Effector memory CD8-positive, alpha-beta T cell (primary cell): ENCODE measurements around the gene NT5DC2.

Source experiments
- ATAC-seq: fragments of 150-1000 bp; cut with Tn5 transposase; replicated peaks from 2 replicates; pipeline ENCODE4 v1.10.0; 2021; ENCODE audit warnings: mild to moderate bottlenecking, moderate library complexity
- DNase-seq, 3 experiments: peaks; one replicate each; pipeline ENCODE4 v3.0.0; 2021
- H3K27ac Mint-ChIP-seq, 2 donors: one replicate each; pipeline ENCODE4 v1.8.0; 2022; ENCODE audit warnings: mild to moderate bottlenecking in 2 of 2, mixed read lengths in 2 of 2, moderate library complexity in 2 of 2
- H3K27me3 Mint-ChIP-seq, 2 donors: one replicate each; pipeline ENCODE4 v1.8.0; 2022; ENCODE audit warnings: mixed read lengths in 2 of 2
- H3K36me3 Mint-ChIP-seq: one replicate; pipeline ENCODE4 v1.8.0; 2022; ENCODE audit warnings: mild to moderate bottlenecking, moderate library complexity, mixed read lengths; ENCODE audit not compliant: insufficient read depth
- H3K4me1 Mint-ChIP-seq, 2 donors: one replicate each; pipeline ENCODE4 v1.8.0; 2022; ENCODE audit warnings: low read depth in 2 of 2, mixed read lengths in 2 of 2
- H3K4me3 Mint-ChIP-seq, 2 donors: one replicate each; pipeline ENCODE4 v1.8.0; 2022; ENCODE audit warnings: mild to moderate bottlenecking in 2 of 2, mixed read lengths in 2 of 2, moderate library complexity in 2 of 2
- H3K9me3 Mint-ChIP-seq, 2 donors: one replicate each; pipeline ENCODE4 v1.8.0; 2022; ENCODE audit warnings: mixed read lengths in 2 of 2

NT5DC2 gene

GRCh38 chr3:52479037-52479876 lies 54.4 kb downstream of the NT5DC2 start:
- H3K27ac Mint-ChIP-seq: no peak overlapping the region
- no peaks in the 10 kb centered on the region for H3K9me3 Mint-ChIP-seq
- H3K36me3 Mint-ChIP-seq: peaks cover 60% of the 10 kb centered on the region
- no peak overlapping the region for H3K4me3 Mint-ChIP-seq
- no peaks in the 10 kb centered on the region for H3K27me3 Mint-ChIP-seq
- no peak for DNase-seq
- H3K4me1 Mint-ChIP-seq: peaks cover 0 to 2% of the 10 kb centered on the region in 2 donors
- ATAC-seq: no peak

- no peaks in the 10 kb centered on the region for H3K27me3 Mint-ChIP-seq
These were observed 55.9 kb downstream of the NT5DC2 start for GRCh38 chr3:52477796-52478095.

GRCh38 chr3:52477076-52477795 lies 56.4 kb downstream of the NT5DC2 start:
- no peak for DNase-seq
- H3K9me3 Mint-ChIP-seq: no peaks in the 10 kb centered on the region
- H3K4me1 Mint-ChIP-seq: peaks cover 1 to 2% of the 10 kb centered on the region in 2 donors
- no peak overlapping the region for H3K27ac Mint-ChIP-seq
- peaks cover 71% of the 10 kb centered on the region for H3K36me3 Mint-ChIP-seq
- no peak for ATAC-seq
- H3K27me3 Mint-ChIP-seq: no peaks in the 10 kb centered on the region
- no peak overlapping the region for H3K4me3 Mint-ChIP-seq

More at GRCh38 chr3:52477796-52478095, 55.9 kb downstream of the NT5DC2 start:
- Mint-ChIP-seq H3K36me3 (peaks cover 70% of the 10 kb centered on the region), H3K4me3 (no peak overlapping the region), H3K9me3 (no peaks in the 10 kb centered on the region), H3K27ac (no peak overlapping the region), H3K4me1 (peaks cover 0 to 2% of the 10 kb centered on the region in 2 donors)
- ATAC-seq: no peak
- no peak for DNase-seq
